ENCODE results near the gene ANO2. TPM values are rescaled to one million over a fixed set of nuclear protein-coding genes. Genes with fewer than 3 reads are reported as not detected.

The ANO2 gene
- polyA plus RNA-seq, 1 experiment = 0.09 TPM

GRCh38 chr12:5946388-5946787 is 1.3 kb upstream of the ANO2 start:
- ChIA-PET CTCF (interaction anchor here (1.4 kb wide), 1 partner anchor 518 kb away, joined by 3 read pairs; no protein-coding TSS in a partner anchor), POLR2A (no interaction called here)
- H3K4me3 ChIP-seq (ENCODE audit: low read depth, low read length) = no peak overlapping the region
- no peak overlapping the region for H3K27ac ChIP-seq (ENCODE audit: low read depth, low read length)
- no peak for DNase-seq (ENCODE audit: low read depth, low spot score)
- peaks cover 55% of the 10 kb centered on the region for H3K27me3 ChIP-seq (ENCODE audit: control insufficient read depth, insufficient read depth, low read length)
- peaks cover 4% of the 10 kb centered on the region; the same call in 1 of the 2 replicates for H3K9me3 ChIP-seq (ENCODE audit: control insufficient read depth, insufficient read depth, low read length)
- no peak for TF ChIP-seq CTCF (IDR thresholded peaks at IDR 0.05; ENCODE audit: low read depth, low read length)

- ChIA-PET CTCF (interaction anchor here (1.4 kb wide), 1 partner anchor 22 kb away, joined by 3 read pairs; no protein-coding TSS in a partner anchor), POLR2A (no interaction called here)
- DNase-seq (ENCODE audit: low read depth, low spot score) = no peak
- H3K27me3 ChIP-seq (ENCODE audit: control insufficient read depth, insufficient read depth, low read length) = peaks cover 50% of the 10 kb centered on the region
- peak overlapping the region; percentile 43 for H3K4me3 ChIP-seq (ENCODE audit: low read depth, low read length)
- H3K27ac ChIP-seq (ENCODE audit: low read depth, low read length) = no peak overlapping the region
- TF ChIP-seq CTCF (IDR thresholded peaks at IDR 0.05; ENCODE audit: low read depth, low read length) = no peak
- peaks cover 4% of the 10 kb centered on the region; the same call in 1 of the 2 replicates for H3K9me3 ChIP-seq (ENCODE audit: control insufficient read depth, insufficient read depth, low read length)
These were observed 380 bp downstream of the ANO2 start for GRCh38 chr12:5944688-5945070.

GRCh38 chr12:5944053-5944452 is 1.0 kb downstream of the ANO2 start:
- peaks cover 4% of the 10 kb centered on the region; the same call in 1 of the 2 replicates for H3K9me3 ChIP-seq (ENCODE audit: control insufficient read depth, insufficient read depth, low read length)
- H3K27ac ChIP-seq (ENCODE audit: low read depth, low read length) = no peak overlapping the region
- no peak overlapping the region for H3K4me3 ChIP-seq (ENCODE audit: low read depth, low read length)
- ChIA-PET CTCF (interaction anchor here (1.4 kb wide), 1 partner anchor 22 kb away, joined by 3 read pairs; no protein-coding TSS in a partner anchor), POLR2A (no interaction called here)
- no peak for DNase-seq (ENCODE audit: low read depth, low spot score)
- TF ChIP-seq CTCF (IDR thresholded peaks at IDR 0.05; ENCODE audit: low read depth, low read length) = no peak
- H3K27me3 ChIP-seq (ENCODE audit: control insufficient read depth, insufficient read depth, low read length) = peaks cover 45% of the 10 kb centered on the region

GRCh38 chr12:5941907-5942306 is 3.2 kb downstream of the ANO2 start:
- CTCF ChIA-PET = interaction anchor here (0.7 to 1.0 kb wide), 2 partner anchors 46 to 1086 kb away, joined by 3 read pairs; no protein-coding TSS in a partner anchor

More at GRCh38 chr12:5941907-5942306, 3.2 kb downstream of the ANO2 start:
- TF ChIP-seq CTCF (IDR thresholded peaks at IDR 0.05; ENCODE audit: low read depth, low read length) = no peak
- H3K27ac ChIP-seq (ENCODE audit: low read depth, low read length) = no peak overlapping the region
- no peak overlapping the region for H3K4me3 ChIP-seq (ENCODE audit: low read depth, low read length)
- POLR2A ChIA-PET = no interaction called here
- H3K27me3 ChIP-seq (ENCODE audit: control insufficient read depth, insufficient read depth, low read length) = peaks cover 37% of the 10 kb centered on the region
- H3K9me3 ChIP-seq (ENCODE audit: control insufficient read depth, insufficient read depth, low read length) = peaks cover 4% of the 10 kb centered on the region; the same call in 1 of the 2 replicates
- DNase-seq (ENCODE audit: low read depth, low spot score) = no peak
